ENCODE measurements around the gene RSU1.

The RSU1 gene

GRCh38 chr10:16809074-16809718 lies 8.0 kb downstream of the RSU1 start:
- no peak overlapping the region for H3K4me3 ChIP-seq (ENCODE audit: low read depth, low read length)
- no peak for DNase-seq (ENCODE audit: low read depth)
- in situ Hi-C loops (cut with HindIII; ENCODE audit: low sequenced_read_pairs) = no loop called here
- peak; percentile 67 for TF ChIP-seq CTCF (IDR thresholded peaks at IDR 0.05; ENCODE audit: low read depth, low read length, missing control alignments)

- H3K4me3 ChIP-seq (ENCODE audit: low read depth, low read length) = no peak overlapping the region
- TF ChIP-seq CTCF (IDR thresholded peaks at IDR 0.05; ENCODE audit: low read depth, low read length, missing control alignments) = no peak
- in situ Hi-C loops (cut with HindIII; ENCODE audit: low sequenced_read_pairs) = no loop called here
- no peak for DNase-seq (ENCODE audit: low read depth)
These were observed 13.1 kb downstream of the RSU1 start for GRCh38 chr10:16804123-16804522.

DNA sequence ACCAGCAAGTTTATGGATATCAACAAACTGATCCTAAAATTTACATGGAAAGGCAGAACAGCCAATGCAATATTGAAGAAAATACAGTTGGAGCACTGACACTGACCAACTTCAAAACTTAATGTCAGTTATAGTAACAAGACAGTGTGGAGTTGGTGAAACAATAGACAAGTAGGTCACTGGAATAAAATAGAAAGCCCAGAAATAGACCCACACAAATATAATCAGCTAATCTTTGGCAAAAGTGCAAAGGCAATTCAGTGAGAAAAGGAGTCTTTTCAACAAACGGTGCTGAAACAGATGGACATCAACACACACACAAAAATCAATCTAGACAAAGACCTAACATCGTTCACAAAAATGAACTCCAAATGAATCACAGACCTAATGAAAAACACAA lies 13.8 kb downstream of the RSU1 start:
- no peak for TF ChIP-seq CTCF (IDR thresholded peaks at IDR 0.05; ENCODE audit: low read depth, low read length, missing control alignments)
- in situ Hi-C loops (cut with HindIII; ENCODE audit: low sequenced_read_pairs) = no loop called here
- DNase-seq (ENCODE audit: low read depth) = no peak
- H3K4me3 ChIP-seq (ENCODE audit: low read depth, low read length) = no peak overlapping the region

DNA sequence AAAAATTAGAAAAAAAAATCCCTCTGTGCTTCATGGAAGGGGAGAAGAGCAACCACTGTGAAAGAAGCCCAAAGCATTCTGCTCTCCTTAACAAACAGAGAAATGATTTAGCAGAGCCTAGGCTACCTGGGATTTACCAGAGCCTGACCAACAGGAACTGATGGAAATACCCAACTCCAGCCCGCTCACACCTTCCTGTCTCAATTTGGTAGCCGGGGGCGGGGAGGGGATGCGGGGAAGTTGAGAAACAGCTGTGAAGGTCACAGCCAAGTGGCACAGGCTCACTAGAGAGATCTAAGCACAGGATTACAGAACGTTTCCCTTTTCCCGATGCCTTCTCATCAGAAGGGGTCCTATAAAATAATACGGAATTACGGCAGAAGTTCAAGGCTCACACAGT lies 17.6 kb downstream of the RSU1 start:
- DNase-seq (ENCODE audit: low read depth) = no peak
- in situ Hi-C loops (cut with HindIII; ENCODE audit: low sequenced_read_pairs) = no loop called here
- H3K4me3 ChIP-seq (ENCODE audit: low read depth, low read length) = no peak overlapping the region
- no peak for TF ChIP-seq CTCF (IDR thresholded peaks at IDR 0.05; ENCODE audit: low read depth, low read length, missing control alignments)

DNA sequence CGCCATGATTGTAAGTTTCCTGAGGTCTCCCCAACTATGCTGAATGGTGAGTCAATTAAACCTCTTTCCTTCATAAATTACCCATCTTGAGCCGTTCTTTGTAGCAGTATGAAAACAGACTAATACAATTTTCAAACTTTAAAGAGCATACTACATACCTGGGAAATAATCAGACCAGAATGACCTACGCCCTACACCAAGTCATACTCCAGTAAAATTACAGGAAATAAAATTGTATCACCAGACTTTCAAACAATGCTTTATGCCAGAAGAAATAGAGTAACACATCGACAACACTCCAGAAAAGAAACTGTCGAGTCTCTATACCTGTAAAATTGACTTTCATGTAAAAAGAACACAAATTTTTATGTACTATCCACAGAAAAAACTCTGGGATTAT lies 18.7 kb downstream of the RSU1 start:
- H3K4me3 ChIP-seq (ENCODE audit: low read depth, low read length) = no peak overlapping the region
- no peak for DNase-seq (ENCODE audit: low read depth)
- no peak for TF ChIP-seq CTCF (IDR thresholded peaks at IDR 0.05; ENCODE audit: low read depth, low read length, missing control alignments)
- in situ Hi-C loops (cut with HindIII; ENCODE audit: low sequenced_read_pairs) = no loop called here

- H3K4me3 ChIP-seq (ENCODE audit: low read depth, low read length) = no peak overlapping the region
- TF ChIP-seq CTCF (IDR thresholded peaks at IDR 0.05; ENCODE audit: low read depth, low read length, missing control alignments) = no peak
- in situ Hi-C loops (cut with HindIII; ENCODE audit: low sequenced_read_pairs) = no loop called here
- no peak for DNase-seq (ENCODE audit: low read depth)
These were observed 21.7 kb downstream of the RSU1 start for GRCh38 chr10:16795410-16796073.

Data from astrocyte of the cerebellum (primary cell).